ENCODE measurements around the gene CTNNA2. TPM values are rescaled to one million over a fixed set of nuclear protein-coding genes. Genes with fewer than 3 reads are reported as not detected.

The CTNNA2 gene
- total and polyA plus RNA-seq, 8 donors = 0.28 to 5.7 (median 0.44) TPM; not detected in 4

DNA sequence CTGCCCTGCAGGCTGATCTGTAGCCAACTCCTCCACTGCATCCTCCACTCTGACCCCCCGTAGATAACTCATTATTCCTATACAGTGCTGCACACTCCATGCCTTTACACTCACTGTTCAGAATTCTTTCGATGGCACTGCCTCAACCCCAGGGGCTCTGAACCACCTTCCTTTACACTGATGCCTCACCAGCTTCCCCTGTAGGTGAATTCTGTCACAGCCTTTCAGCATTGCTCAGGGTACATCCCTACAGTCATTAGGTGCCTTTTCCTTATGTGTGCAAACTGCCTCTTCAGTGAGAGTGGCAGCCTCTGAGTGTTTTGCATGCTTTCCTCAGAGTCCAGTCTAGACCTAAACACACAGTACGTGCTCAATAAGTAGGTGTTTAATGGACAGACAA, 472.3 kb downstream of the CTNNA2 start:
- WGBS, 5 donors = 76 to 96% (median 84%) methylated on average over 3 of the region's 3 CpGs
- intact Hi-C loops (cut with DNase I; ENCODE audit: low total_unique reads) = no loop called here

DNA sequence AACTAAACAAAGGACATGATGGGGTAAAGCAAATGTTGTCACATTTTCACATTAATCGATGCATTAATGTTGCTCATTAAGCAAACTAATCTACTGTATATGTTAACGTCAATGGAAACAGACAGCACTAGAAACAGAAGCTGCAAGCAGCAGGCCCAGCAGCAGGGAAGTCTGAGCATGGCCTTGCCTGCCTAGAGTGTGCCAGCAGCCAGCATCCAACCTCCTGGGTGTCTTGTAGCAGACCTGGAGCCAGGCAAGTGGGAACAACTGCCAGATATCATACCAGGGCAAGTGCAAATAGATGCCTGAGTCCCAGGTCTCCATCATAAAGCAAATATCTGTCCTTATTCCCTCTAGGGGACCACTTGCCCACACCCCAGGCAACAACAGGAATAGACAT, 472.7 kb downstream of the CTNNA2 start:
- H3K9me3 ChIP-seq = no peaks in the 10 kb centered on the region
- H3K36me3 ChIP-seq = no peaks in the 10 kb centered on the region
- intact Hi-C loops (cut with DNase I; ENCODE audit: low total_unique reads) = no loop called here
- no peaks in the 10 kb centered on the region for H3K4me1 ChIP-seq
- DNase-seq = no peak
- H3K27me3 ChIP-seq = no peaks in the 10 kb centered on the region
- H3K27ac ChIP-seq = no peak overlapping the region
- 66 to 79% (median 67%) methylated on average over 2 of the region's 2 CpGs for WGBS, 5 donors
- TF ChIP-seq, protein P1, sequence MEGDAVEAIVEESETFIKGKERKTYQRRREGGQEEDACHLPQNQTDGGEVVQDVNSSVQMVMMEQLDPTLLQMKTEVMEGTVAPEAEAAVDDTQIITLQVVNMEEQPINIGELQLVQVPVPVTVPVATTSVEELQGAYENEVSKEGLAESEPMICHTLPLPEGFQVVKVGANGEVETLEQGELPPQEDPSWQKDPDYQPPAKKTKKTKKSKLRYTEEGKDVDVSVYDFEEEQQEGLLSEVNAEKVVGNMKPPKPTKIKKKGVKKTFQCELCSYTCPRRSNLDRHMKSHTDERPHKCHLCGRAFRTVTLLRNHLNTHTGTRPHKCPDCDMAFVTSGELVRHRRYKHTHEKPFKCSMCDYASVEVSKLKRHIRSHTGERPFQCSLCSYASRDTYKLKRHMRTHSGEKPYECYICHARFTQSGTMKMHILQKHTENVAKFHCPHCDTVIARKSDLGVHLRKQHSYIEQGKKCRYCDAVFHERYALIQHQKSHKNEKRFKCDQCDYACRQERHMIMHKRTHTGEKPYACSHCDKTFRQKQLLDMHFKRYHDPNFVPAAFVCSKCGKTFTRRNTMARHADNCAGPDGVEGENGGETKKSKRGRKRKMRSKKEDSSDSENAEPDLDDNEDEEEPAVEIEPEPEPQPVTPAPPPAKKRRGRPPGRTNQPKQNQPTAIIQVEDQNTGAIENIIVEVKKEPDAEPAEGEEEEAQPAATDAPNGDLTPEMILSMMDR (IDR thresholded peaks at IDR 0.05) = no peak
- TF ChIP-seq POLR2AphosphoS5 (IDR thresholded peaks at IDR 0.05) (no peak), EP300 (IDR thresholded peaks at IDR 0.05) (no peak), POLR2A (IDR thresholded peaks at IDR 0.05) (no peak)
- H3K4me3 ChIP-seq = no peak overlapping the region

More for the DNA sequence above, 472.3 kb downstream of the CTNNA2 start:
- H3K4me3 ChIP-seq = no peak overlapping the region
- no peaks in the 10 kb centered on the region for H3K36me3 ChIP-seq
- H3K9me3 ChIP-seq = no peaks in the 10 kb centered on the region
- TF ChIP-seq POLR2AphosphoS5 (IDR thresholded peaks at IDR 0.05) = no peak
- no peak for TF ChIP-seq EP300 (IDR thresholded peaks at IDR 0.05)
- TF ChIP-seq, protein P1 (IDR thresholded peaks at IDR 0.05) = no peak
- TF ChIP-seq POLR2A (IDR thresholded peaks at IDR 0.05) = no peak
- H3K27me3 ChIP-seq = no peaks in the 10 kb centered on the region
- no peak for DNase-seq
- no peaks in the 10 kb centered on the region for H3K4me1 ChIP-seq
- H3K27ac ChIP-seq = no peak overlapping the region

DNA sequence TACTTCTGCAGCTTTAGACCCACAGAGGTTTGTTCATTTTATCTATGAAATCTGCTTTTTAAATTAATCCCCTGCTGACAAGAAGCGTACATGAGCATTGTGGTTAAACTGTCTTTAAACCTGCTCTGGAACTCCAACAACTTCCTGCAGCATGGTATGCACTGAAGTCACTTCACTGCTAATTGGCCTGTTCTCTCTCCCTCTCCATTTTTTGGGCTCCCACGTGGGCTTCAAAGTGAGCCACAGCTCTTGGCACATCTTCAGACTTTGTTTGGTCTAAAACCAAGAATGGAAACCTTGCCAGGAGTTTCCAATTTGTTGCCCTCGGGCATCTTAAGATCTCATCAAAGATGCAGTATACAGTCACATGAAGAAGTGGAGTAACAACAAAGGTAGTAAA, 480.3 kb downstream of the CTNNA2 start:
- Histone ChIP-seq H3K27ac (no peak overlapping the region), H3K9me3 (no peaks in the 10 kb centered on the region), H3K4me3 (no peak overlapping the region), H3K27me3 (no peaks in the 10 kb centered on the region), H3K36me3 (no peaks in the 10 kb centered on the region), H3K4me1 (no peaks in the 10 kb centered on the region)
- intact Hi-C loops (cut with DNase I; ENCODE audit: low total_unique reads) = no loop called here
- TF ChIP-seq EP300 (IDR thresholded peaks at IDR 0.05) (no peak), POLR2AphosphoS5 (IDR thresholded peaks at IDR 0.05) (no peak), POLR2A (IDR thresholded peaks at IDR 0.05) (no peak)
- TF ChIP-seq, protein P1 (IDR thresholded peaks at IDR 0.05) = no peak
- no peak for DNase-seq
- WGBS, 5 donors = 28 to 48% (median 41%) methylated on average over 3 of the region's 3 CpGs

DNA sequence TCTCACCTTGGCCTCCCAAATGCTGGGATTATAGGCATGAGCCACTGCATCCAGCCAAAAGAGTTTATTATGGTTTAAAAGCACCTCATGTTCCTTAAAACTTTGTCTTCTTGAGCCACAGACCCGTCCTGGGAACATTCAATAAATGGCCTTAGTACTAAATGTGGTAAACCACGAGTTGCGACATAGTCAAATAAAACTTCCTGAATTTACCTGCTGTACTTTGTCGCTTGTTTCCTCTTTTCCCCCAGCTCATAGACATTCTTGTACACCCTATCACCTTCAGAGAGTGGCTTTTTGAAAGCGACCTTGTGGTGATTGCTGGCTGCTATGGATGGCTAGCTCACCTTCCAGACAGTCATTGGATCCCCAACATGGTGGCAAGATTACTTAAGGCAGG, 481.3 kb downstream of the CTNNA2 start:
- Histone ChIP-seq H3K9me3 (no peaks in the 10 kb centered on the region), H3K27ac (no peak overlapping the region), H3K4me1 (no peaks in the 10 kb centered on the region), H3K27me3 (no peaks in the 10 kb centered on the region), H3K36me3 (no peaks in the 10 kb centered on the region), H3K4me3 (no peak overlapping the region)
- DNase-seq = no peak
- intact Hi-C loops (cut with DNase I; ENCODE audit: low total_unique reads) = no loop called here
- 57 to 68% (median 59%) methylated on average over 5 of the region's 5 CpGs for WGBS, 5 donors
- TF ChIP-seq, protein P1 (IDR thresholded peaks at IDR 0.05) = no peak
- TF ChIP-seq POLR2A (IDR thresholded peaks at IDR 0.05) (no peak), POLR2AphosphoS5 (IDR thresholded peaks at IDR 0.05) (no peak), EP300 (IDR thresholded peaks at IDR 0.05) (no peak)
